ENCODE data around the gene LHB.
A peak's percentile ranks its signal among the peaks of the same experiment; 100 is the strongest.

Gene LHB

DNA sequence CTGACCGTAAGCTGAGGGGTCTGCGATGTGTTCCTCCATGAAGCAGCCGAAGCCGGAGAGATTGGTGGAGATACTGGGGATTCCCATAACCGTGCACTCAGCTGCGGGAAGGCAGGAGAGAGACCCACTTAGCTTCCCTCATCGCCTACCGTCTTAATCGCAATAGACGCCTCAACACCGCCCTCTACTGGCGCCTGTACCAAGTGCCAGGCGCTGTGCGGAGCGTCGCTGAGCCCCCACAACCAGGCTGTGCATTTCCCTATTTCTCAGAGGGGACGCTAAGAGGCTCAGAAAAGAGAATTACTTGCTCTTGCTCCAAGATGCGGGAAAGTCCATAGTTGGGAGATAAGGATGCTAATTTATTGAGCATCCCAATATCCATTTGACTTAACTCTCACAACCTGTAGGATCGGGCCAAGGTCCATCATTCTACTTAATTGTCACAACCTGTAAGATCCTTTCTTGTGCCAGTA, 45.9 kb downstream of the LHB start:
- DNase-seq = peak; percentile 81

DNA sequence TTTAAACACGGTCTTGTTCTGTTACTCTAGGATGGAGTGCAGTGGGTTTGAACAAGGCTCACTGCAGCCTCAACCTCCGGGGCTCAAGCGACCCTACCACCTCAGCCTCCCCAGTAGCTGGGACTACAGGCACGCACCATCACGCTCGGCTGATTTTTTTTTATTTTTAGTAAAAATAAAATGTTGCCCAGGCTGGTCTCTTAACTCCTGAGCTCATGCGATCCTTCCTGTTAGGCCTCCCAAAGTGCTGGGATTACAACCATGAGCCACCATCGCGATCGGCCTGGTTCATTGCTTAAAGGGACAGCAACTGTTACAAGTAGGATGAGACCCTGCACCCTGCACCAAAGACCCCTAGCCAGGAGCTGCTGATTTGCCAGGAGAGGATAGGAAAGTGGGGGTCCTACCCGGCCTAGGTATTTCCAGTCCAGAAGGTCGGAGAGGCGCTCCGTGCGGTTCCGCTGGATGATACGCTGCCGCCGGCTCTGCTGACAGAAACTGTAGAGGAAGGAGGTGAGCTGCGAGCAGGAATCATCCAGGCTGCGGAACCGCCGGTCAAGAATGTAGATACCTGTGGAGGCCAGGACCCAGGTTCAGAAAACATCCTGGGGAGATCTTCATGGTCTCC, 46.6 kb downstream of the LHB start:
- no peak for DNase-seq

DNA sequence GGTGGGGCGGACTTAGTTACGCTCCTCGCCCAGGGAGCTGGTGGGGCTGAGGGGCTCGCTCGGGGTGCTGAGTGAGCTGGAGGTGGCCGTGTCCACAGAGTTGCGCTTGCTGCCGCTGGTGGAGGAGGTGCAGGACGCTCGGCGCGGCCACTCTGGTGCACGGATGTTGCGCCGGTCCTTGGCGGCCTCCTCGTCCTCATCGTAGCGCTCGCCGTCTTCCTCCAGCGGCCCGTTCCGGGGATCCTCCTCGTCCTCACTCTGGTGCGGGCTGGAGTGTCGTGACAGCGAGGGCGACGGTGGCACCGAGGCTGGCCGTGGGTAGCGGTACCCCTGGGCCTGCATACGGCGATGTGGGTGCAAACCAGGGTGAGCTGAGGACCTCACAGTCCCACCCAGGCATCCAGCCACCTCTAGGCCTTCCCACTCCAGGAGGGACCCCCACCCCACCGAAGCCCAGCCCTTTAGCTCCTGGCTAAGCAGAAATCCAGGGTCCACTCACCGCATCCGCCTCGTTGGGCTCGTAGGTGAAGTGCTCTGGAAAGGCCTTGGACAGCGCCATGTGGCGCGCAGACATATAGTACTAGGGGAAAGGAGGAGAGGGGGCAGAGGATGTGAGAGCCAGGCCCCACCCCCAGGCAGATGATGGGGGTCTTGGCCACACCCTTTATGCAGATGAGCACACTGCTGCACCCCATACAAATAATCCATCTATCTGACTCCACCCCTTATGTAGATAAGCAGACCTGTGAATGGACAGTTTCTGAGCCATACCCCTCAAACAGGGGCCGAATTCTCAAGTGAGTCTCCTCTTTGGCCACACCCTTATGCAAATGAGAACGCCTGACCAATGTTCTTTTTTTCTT, 47.4 kb downstream of the LHB start:
- DNase-seq = no peak

DNA sequence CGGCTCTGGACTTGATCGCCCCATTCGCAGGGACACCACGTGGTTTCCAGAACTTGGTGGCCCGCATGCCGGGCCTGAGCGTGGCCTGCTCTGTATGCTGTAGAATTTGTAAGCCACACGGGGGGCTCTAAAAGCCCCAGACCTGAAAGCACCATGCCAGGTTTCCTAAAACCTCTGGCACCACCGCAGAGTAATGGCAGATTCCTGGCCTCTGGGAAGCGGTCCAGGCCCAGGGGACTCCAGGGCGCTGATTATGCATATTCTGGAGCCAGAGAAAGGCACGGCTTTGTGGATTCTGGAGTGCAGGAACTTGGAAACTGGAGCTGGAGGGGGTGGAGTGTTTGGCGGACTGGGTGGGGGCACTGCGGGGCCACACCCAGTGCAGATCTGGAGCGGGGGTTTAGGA, 48.1 kb downstream of the LHB start:
- no peak for DNase-seq

DNA sequence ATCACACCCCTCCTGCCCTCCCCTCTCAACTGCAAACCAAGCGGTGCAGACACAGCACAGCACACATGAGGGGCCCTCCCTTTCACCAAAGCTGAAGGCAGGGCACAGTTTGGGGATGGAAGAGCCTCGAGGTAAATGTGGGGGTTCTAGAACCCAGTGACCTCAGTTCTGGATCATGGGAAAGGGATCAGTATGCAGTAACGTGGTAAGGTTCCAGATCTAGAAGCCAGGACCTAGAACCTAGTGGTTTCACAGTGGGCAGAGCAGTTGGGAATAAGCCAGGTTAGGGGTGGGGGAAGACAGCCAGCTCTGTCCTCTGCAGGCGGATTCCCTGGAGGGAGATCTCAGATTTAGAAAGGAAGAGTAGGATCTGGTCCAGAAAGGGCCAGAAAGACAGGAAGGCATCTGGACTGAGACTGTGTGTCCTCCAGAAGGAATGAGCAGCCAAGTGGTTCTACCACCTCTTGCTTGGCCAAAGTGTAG, 48.7 kb downstream of the LHB start:
- no peak for DNase-seq

DNA sequence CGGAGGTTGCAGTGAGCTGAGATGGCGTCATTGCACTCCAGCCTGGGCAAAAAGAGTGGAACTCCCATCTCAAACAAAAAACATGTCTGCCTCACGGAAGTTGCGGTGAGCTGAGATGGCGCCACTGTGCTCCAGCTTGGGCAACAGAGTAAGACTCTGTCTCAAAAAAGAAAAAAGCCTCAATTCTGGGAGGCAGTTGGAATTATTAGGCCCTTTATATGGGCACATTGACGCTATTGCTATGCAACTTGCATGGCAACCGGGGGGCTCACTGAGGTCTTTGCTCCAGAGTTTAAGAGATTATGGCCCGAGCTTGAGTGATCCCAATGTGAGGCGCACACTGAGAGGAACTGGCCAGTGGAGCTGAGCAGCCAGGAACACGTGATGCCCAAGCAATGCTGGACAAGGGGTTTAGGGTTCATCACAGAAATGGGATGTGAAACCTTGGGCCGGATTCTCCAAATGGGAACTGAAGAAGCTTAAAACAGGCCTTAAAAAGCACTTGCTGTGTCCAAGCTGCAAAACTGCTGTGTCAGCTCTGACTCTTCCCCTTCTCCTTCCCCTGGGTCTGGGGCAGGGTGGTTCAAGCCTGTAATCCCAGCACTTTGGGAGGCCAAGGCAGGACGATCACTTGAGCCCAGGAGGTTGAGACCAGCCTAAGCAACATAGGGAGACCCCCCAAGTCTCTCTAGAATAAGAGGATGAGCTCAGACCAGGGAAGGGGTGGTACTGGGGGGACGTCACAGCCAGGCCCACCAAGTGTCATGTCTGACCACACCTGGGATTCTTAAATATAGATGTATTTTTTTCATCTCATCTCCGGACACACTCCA, 49.3 kb downstream of the LHB start:
- DNase-seq = no peak

DNA sequence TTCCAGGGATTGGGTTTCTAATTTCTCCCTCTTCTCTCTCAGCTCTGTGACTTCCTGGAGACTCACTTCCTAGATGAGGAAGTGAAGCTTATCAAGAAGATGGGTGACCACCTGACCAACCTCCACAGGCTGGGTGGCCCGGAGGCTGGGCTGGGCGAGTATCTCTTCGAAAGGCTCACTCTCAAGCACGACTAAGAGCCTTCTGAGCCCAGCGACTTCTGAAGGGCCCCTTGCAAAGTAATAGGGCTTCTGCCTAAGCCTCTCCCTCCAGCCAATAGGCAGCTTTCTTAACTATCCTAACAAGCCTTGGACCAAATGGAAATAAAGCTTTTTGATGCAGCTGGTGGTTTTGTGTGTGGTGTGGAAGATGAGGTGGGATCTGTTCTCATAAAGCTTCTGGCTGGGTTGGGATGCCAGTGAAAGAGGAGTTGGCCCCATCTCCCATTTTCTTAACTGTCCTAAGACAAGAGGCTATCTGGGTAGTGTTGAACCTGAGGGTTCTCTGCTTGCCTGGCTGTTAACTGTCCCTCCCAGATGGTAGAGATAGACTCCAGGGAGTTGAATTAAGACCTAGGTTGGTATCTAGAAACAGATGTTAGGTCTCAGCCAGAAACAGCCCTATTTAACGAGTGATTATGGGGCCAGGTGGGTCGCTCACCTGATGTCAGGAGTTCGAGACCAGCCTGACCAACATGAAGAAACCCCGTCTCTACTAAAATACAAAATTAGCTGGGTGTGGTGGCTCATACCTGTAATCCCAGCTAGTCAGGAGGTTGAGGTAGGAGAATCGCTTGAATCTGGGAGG, 50.1 kb downstream of the LHB start:
- no peak for DNase-seq

Data from NCI-H1105 treated with DMSO at 0.1 percent for 48 hours (cell line).